HG03103 (cell line): Measurements from ENCODE around the gene ZNF79.

ENCODE experiments used
- ATAC-seq: cut with Tn5 transposase; IDR thresholded peaks from one replicate; pipeline ENCODE4 v1.9.1; 2021; ENCODE audit warnings: low read depth; ENCODE audit not compliant: unreplicated experiment

Gene ZNF79

DNA sequence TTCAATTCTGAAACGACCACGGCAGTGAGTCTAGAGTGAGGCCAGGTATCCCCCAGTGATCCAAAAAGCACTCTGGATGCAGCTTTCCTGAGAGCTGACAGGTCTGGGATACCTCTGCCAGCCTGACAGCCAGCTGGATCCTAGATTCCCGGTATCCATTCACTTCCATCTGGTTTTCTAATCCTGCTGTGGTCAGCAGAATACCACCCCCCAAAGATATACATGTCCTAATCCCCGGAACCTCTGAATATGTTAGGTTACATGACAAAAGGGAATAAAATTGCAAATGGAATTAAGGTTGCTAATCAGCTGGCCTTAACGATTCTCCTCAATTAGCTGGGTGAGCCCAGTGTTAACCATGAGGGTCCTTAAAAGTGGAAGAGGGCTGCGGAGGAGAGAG is 1.4 kb upstream of the ZNF79 start:
- ATAC-seq = no peak

DNA sequence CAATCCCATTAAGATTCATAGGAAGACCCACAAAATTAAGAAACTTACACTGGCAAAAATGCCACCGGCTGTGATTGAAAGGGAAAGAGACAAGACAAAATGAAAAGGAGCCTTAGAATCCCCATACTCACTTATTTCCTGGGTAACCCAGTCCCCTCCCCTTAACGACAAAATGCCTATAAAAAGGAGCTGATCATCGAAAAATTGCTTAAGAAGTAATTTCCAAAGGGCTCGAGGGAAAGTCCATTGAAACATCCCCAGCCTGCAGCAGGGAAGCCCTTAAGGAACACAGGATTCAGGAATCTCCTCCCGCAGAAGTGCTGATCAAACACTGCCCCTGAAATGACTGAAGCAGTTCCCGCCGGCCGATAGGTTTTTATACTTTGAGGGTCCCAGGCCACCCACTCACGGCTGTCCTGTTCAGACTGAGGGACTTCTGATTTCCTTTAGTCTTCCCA is 677 bp upstream of the ZNF79 start:
- ATAC-seq = no peak

DNA sequence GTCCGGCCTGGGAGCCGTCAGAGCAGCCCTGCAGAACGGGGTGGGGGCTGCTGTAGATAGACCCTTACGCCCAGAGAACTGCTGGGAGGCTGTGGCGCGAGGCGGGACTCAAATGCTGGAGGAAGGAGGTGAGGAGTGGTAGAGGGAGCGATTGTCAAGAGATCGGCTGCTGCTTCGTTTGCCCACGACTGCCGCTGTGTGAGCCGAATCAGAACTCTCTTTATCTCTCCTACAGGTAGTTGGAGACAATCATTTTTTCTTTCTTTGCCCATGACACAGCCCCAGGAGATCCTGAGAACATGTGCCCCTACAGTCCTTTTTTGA is 456 bp downstream of the ZNF79 start:
- ATAC-seq = no peak

DNA sequence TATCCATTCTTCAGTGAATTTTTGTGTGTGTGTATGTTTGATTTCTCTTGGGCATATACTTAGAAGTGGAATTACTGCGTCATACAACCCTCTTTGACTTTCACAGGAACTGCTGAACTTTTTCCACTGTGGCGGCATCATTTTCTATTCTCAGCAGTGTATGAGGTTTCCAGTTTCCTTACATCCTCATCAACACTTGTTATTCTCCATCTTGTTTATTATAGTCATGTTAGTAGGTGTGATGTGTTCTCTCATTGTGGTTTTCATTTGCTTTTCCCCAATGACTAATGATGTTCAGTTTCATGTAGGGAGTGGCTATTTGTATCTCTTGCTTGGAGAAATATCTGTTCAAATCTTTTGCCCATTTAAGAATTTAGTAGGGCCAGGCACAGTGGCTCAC is 2.6 kb downstream of the ZNF79 start:
- no peak for ATAC-seq

DNA sequence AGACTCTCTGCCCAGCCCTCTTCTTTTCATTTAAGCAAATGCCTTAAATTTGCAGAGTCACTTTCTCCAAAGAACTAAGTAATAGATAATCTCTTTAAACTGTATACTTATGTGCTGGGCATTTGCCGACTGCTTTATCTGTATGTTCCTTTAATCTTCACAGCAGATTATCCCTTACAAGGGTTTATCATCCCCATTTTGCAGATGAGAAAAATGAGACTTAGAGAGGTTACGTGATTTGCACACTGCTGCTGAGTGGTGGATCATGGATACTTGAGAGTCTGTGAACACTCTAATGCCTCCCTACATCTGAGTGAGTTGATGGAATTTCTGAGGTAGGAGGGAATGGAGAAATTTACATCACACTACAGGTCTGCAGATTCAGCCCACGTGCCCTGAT is 4.2 kb downstream of the ZNF79 start:
- ATAC-seq = no peak

DNA sequence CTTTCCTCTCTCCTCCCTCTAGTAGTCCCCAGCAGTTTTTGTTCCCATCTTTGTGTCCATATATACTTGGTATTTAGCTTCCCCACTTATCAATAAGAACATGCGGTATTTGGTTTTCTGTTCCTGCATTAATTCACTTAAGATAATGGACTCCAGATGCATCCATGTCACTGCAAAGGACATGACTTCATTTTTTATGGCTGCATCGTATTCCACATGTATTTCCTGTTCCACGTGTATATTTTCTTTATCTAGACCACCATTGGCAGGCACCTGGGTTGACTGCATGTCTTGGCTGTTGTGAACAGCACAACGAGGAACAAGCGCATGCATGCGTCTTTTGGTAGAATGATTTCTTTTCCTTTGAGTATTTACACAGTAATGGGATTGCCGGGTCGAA is 6.2 kb downstream of the ZNF79 start:
- no peak for ATAC-seq

DNA sequence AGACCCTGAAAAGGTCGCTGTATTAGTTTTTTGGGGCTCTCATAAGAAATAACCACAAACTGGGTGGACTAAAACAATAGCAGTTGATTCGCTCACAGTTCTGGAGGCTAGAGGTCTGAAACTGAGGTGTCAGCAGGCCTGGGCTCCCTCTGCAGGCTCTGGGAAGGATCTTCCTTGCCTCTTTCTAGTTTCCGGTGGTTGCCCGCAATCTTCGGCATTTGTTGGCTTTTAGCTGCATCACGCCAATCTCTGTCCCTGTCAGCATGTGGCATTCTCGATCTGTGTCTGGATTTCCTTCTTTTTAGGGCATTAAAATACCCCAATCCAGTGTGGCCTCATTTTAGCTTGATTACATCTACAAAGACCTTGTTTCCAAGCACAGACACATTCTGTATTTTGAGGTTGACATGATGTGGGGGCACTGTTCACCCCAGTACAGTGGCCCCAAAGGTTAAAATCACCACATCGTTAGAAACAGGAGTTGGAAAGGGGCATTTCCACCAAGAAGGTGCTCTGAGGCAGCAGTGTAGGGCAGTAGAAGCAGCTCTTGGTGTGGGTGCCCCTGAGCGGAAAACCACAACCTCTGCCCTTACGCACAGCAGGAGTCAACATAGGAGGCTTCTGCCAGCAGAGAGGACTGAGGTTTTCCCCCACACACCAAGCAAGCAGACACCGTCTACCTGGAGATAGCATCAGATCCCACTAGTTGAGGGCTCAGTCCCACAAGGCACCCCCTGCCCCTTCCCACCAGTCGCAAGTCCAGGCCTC is 13.5 kb downstream of the ZNF79 start:
- no peak for ATAC-seq

DNA sequence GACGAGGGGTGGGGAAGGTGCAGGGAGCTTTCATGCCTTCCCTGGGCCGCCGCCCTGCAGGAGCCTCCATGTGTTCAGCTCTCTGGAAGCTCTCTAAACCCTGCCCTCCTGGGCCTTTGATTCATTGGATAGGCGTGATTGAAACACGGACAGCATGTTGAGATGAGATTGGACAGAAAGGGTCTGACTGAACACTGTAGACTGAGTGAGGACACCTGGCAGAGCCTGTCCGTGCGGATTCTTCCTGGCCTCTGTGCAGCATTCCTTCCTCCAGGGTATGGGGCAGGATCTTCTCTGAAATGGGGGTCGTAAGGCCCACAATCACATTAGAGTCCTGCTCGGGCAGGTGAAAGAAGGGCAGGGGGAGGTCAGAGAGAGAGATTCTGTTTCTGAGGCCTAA is 14.2 kb downstream of the ZNF79 start:
- ATAC-seq = no peak

DNA sequence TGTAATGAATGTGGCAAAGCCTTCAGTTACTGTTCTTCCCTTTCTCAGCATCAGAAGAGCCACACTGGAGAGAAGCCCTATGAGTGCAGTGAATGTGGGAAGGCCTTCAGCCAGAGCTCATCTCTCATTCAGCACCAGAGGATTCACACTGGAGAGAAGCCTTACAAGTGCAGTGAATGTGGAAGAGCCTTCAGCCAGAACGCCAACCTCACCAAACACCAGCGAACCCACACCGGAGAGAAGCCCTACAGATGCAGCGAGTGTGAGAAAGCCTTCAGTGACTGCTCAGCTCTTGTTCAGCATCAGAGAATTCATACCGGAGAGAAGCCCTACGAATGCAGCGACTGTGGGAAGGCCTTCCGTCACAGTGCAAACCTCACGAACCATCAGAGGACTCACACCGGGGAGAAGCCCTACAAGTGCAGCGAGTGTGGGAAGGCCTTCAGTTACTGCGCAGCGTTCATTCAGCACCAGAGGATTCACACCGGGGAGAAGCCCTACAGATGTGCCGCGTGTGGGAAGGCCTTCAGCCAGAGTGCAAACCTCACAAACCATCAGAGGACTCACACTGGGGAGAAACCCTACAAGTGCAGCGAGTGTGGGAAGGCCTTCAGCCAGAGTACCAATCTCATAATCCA is 20.2 kb downstream of the ZNF79 start:
- no peak for ATAC-seq

DNA sequence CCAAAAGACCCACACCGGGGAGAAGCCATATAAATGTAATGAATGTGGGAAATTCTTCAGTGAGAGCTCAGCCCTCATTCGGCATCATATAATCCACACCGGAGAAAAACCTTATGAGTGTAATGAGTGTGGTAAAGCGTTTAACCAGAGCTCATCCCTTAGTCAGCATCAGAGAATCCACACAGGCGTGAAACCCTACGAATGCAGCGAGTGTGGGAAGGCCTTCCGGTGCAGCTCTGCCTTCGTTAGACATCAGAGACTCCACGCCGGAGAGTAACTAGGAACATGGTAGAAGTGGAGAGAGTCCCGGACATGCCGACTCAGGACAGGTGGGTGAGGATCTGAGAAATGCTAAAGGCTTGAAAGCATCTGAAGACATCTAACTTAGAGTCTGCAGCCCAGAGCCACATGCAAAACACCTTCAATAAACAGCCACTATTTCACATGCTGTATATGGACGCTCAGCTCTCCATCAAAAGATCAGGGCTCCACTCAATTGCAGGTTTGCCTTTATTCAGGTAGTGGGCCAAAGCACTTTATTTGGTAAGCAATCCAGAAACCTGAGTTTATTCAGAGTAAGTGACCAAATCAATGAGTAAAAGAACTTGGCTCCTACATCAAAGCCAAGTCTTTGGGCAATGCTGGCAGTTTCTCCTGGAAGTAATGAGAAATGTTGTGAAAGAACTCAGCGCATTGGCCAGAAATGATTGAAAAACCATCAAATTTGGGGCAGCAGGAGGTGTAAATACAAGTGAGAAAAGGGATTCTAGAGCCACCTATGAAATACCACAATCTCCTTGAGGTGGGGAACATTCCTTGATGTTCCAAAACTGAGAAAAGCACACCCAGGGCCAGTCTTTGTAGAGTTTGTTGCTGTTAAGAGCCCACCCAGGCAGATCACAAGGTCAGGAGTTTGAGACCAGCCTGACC is 21.0 kb downstream of the ZNF79 start:
- no peak for ATAC-seq

DNA sequence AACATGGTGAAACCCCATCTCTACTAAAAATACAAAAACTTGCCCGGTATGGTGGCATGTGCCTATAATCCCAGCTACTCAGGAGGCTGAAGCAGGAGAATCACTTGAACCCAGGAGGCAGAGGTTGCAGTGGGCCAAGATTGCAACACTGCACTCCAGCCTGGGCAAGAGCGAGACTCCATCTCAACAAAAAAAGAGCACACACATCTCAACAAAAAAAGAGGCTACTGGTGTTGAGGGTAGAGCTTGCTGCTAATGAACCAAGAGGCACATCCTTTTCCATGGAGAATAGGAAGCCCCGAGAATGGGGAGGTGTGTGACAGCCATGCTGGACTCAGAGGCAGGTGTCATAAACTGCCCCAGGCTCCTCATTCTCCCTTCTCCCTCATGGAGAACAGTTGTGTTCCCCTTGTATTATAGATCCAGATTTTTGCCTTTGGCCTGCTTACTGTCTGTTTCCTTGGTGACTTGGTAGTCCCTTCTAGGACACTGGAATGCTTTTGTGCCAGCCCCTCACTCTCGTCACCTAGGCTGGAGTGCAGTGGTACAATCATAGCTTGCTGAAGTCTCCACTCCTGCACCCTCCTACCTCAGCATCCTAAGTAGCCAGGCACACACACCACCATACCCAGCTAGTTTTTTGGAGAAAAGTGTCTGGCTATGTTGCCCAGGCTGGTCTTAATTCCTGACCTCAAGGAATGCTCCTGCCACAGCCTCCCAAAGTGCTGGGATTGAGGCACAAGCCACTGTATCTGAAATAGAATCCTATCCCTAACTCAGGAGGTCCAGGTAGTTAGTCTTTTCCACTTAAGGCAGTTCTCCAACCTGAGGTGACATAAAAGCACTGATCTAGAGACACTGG is 21.9 kb downstream of the ZNF79 start:
- no peak for ATAC-seq

DNA sequence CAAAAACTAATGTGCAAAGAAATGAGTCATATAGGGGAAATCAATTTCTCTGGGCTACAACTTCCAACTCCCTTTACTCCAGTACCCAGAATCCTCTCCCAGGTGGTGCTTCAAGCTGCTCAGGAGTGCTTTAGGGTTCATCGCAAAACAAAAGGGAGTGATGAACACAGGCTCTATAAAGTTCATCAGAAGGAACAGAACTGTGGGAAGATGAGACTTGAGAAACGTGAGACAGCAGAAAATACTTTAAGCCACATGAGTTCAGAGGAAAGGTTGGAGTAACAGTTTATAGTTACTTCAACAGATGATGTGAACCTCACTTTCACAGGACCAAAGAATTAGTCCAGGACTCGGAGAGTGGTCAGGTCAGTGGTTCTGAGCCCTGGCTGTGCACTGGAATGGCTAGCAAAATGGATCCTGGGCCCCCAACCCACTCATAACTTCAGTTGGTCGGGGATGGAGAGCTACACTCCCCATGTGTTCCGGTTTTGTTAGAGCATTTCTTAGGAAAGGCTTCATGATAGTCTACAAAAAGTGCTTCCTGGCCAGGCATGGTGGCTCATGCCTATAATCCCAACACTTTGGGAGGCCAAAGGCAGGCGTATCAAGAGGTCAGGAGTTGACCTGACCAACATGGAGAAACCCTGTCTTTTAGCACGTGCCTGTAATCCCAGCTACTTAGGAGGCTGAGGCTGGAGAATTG is 22.7 kb downstream of the ZNF79 start:
- no peak for ATAC-seq

DNA sequence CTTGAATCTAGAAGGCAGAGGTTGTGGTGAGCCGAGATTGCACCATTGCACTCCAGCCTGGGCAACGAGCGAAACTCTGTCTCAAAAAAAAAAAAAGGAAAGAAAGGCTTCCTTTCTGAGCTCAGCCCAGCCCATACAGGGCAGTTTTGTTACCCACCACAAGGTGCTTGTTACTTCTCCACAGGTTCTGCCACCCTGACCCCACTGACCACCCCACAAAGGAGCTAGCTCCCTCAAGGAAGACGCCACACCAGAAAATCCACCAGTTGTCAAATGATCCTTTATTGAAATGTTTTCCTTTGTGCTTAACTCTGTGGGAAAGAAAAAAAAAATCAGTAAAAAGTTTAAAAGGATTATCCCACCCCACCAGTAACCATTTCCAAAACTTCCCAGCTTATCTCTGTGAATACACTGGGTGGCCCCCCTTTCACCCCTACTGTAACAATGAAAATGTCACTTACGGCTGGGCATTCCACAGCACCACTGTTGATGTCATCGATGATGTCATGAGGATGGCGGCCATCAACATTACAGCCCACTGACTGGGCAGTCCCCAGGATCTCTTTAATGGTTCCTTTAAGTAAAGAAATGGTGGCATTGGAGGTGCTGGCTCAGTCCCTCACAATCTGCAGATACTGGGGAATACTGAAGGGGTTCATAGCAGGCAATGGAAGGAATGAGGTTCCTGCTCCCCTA is 23.4 kb downstream of the ZNF79 start:
- no peak for ATAC-seq

DNA sequence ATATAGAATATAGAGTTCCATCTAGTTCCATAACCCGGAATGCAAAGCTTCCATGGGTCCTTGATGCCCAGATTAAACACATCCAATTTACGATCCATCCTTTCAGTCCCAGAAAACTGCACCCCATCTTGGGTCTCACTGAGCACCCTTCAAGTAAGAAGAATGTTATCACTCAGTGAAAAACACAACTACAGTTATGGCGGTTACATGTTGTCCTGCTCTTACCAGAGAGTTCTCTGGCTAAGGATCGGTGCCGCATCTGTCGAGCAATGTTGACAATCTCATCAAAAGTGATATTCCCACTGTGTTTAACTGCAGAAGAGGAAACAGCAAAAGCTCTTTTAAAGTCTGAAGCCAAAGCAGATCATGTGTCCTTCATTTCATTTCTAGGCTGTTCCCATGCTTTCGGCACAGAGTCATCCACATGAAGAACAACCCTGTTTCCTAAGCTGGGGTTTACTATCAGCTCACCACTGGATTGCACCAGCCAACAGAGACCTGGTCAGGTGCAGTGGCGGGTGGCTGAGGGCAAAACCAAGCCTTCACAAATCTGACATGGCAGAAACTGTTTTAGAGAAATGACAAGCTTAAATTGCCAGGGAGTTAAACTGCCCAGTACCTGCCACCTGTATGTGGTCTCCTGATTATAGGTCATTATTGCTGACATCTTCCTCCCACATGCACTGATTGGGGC is 24.1 kb downstream of the ZNF79 start:
- no peak for ATAC-seq

DNA sequence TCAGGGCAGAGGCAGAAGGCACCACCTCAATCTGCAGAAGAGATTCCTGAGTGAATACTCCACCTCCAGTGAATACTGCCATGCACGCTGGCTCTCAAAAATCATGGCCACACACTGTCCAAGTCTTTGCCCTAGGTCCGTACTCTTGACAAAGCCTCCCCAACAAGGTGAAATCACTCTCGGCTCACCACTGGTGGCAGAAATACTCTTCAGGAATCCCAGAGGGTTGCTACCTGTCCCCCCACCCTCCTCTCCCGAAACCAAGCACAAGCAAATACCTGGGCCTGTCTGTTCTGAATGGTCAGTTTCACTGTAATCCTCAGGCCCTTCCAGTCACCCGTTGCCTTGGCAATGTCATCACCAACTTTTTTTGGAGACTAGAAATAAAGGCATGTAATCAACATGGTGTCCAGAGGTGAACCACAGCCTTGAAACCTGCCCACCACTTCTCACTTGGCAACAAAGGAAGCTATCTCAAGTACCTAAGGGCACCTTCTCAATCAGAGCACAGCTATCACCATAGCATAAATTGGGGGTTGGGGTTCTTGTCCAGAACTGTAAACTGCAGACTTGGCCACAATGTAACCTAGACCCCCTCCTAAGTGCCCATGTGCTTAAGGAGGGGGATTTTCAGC is 25.3 kb downstream of the ZNF79 start:
- ATAC-seq = no peak

DNA sequence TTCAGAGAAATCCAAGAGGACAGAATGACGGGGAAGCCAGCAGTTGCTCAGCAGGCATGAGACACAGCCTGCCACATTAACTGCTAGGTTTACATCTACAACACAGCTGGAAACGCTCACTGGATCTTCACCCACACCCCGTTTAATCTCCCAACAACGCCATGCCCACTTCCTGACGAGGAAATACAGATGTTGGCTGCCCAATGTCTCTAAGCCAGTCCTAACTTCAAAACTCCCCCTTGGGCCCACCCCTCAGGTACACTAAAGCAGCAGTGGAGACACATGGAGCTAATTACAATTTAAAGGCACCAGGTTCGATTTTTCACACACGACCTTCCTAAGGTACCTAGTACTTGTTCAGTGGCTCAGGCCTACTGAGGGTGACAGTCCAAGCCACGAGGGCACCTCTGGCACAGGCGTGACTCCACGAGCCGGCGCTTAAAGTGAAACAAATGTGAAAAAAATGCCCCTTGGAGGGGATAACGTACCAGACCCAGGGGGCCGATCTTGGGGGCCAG is 26.1 kb downstream of the ZNF79 start:
- ATAC-seq = no peak

DNA sequence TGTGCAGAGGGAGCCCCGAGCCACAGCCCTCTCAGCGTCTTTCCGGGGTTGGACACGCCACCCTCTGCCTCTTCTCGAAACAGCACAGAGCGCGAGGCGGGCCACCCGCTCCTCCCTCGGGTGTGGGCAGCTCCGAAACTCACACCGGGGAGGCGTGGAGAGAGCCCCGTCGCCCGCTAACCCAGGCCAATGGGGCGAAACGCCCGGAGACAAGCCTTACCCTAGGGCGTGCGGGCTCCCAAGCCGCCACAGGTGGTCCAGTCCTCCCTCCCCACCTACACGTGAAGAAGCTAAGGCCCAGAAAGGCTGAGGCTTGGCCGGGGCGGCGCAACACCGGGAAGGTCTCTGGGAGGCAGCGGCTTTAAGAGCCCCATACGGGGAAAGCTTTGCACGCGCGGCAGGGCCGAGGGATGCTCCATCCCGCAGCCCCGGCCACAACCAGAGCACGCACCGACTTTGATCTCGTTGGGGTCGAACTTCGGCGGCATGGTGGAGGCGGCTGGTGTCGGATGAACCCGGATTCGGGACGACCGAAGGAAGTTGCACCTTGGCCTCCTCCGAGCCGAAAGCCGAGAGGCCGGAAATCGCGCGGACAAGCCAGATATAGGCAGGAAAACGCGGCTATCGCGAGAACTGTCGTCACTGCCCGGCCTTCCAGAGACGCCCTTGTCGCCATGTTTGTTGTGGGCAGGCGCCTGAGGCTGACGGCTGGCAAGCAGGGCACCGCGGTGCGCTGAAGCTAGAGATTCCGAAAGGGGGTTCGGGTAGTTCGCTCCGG is 26.8 kb downstream of the ZNF79 start, which contains the start of the genes LRSAM1 and RPL12:
Gene LRSAM1 (plus strand): TSS at position 681 of the 778 bp plus-strand sequence. CDS start 3,018 bp downstream, outside the sequence.
Gene RPL12 (minus strand): TSS at position 577 of the 778 bp plus-strand sequence. CDS start 89 bp downstream, at position 488.
- peak; percentile 41 for ATAC-seq
